ENCODE data around the gene MIAT. TPM values are rescaled to one million over a fixed set of nuclear protein-coding genes. Genes with fewer than 3 reads are reported as not detected.

The MIAT gene
- total RNA-seq, 1 experiment from 2014 or later, result 0.49 TPM

- ChIA-PET CTCF (interaction anchor here (0.6 kb wide), 1 partner anchor 280 kb away, joined by 3 read pairs; no protein-coding TSS in a partner anchor), POLR2A (no interaction called here)
- intact Hi-C loops (cut with micrococcal nuclease), result no loop called here
- Mint-ChIP-seq H3K36me3 (ENCODE audit: insufficient read depth, unreplicated experiment) (no peaks in the 10 kb centered on the region), H3K4me1 (ENCODE audit: insufficient read depth, unreplicated experiment) (no peaks in the 10 kb centered on the region), H3K27ac (ENCODE audit: low read depth, unreplicated experiment) (no peak within 1 kb of the TSS), H3K4me3 (ENCODE audit: unreplicated experiment) (no peak within 1 kb of the TSS), H3K9me3 (ENCODE audit: unreplicated experiment) (no peaks in the 10 kb centered on the region), H3K27me3 (ENCODE audit: insufficient read depth, unreplicated experiment) (peaks cover 32% of the 10 kb centered on the region)
- BruUV-seq (replicated peaks), result no TSS peak
- no peak for DNase-seq (ENCODE audit: unreplicated experiment)
- TF ChIP-seq, protein P1, sequence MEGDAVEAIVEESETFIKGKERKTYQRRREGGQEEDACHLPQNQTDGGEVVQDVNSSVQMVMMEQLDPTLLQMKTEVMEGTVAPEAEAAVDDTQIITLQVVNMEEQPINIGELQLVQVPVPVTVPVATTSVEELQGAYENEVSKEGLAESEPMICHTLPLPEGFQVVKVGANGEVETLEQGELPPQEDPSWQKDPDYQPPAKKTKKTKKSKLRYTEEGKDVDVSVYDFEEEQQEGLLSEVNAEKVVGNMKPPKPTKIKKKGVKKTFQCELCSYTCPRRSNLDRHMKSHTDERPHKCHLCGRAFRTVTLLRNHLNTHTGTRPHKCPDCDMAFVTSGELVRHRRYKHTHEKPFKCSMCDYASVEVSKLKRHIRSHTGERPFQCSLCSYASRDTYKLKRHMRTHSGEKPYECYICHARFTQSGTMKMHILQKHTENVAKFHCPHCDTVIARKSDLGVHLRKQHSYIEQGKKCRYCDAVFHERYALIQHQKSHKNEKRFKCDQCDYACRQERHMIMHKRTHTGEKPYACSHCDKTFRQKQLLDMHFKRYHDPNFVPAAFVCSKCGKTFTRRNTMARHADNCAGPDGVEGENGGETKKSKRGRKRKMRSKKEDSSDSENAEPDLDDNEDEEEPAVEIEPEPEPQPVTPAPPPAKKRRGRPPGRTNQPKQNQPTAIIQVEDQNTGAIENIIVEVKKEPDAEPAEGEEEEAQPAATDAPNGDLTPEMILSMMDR (IDR thresholded peaks at IDR 0.05; ENCODE audit: unreplicated experiment), result no peak
Observed at GRCh38 chr22:26617271-26618199, 39.9 kb upstream of the MIAT start, which contains the start of gene CRYBB1. Gene CRYBB1, minus strand, starts transcription at chr22:26618027. Its CDS starts 1,708 bp downstream, at chr22:26616319.

GRCh38 chr22:26618455-26618854 lies 38.9 kb upstream of the MIAT start:
- intact Hi-C loops (cut with micrococcal nuclease), result no loop called here
- TF ChIP-seq, protein P1 (IDR thresholded peaks at IDR 0.05; ENCODE audit: unreplicated experiment), result no peak
- Mint-ChIP-seq H3K9me3 (ENCODE audit: unreplicated experiment) (no peaks in the 10 kb centered on the region), H3K4me3 (ENCODE audit: unreplicated experiment) (no peak overlapping the region), H3K27me3 (ENCODE audit: insufficient read depth, unreplicated experiment) (peaks cover 23% of the 10 kb centered on the region), H3K36me3 (ENCODE audit: insufficient read depth, unreplicated experiment) (no peaks in the 10 kb centered on the region), H3K4me1 (ENCODE audit: insufficient read depth, unreplicated experiment) (no peaks in the 10 kb centered on the region), H3K27ac (ENCODE audit: low read depth, unreplicated experiment) (no peak overlapping the region)
- CTCF ChIA-PET, result no interaction called here
- POLR2A ChIA-PET, result no interaction called here
- DNase-seq (ENCODE audit: unreplicated experiment), result no peak
- no TSS peak for BruUV-seq (replicated peaks)

DNA sequence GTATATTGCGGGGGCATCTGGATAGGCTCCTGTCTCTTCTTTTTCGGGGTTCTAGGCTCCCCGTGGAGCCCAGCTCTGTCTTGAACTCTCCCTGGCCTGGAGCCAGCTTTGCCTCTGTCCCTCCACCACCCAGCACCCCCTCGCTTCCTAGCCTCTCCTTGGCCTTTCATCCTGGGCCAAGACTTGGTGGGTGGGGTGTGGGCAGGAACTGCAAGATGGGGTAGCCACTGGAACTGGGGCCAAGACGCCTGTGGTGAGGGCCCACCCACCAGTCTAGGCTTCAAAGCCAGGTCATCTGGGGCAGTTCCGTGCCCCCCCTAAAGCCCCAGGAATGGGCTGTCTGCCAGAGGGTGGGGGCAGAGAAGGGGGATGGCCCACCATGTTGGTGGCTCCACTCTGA lies 37.9 kb upstream of the MIAT start:
- no peak for DNase-seq (ENCODE audit: unreplicated experiment)
- intact Hi-C loops (cut with micrococcal nuclease), result no loop called here
- no peak overlapping the region for H3K27ac Mint-ChIP-seq (ENCODE audit: low read depth, unreplicated experiment)
- BruUV-seq (replicated peaks), result no TSS peak
- POLR2A ChIA-PET, result no interaction called here
- H3K27me3 Mint-ChIP-seq (ENCODE audit: insufficient read depth, unreplicated experiment), result peaks cover 13% of the 10 kb centered on the region
- CTCF ChIA-PET, result no interaction called here
- no peaks in the 10 kb centered on the region for H3K9me3 Mint-ChIP-seq (ENCODE audit: unreplicated experiment)
- H3K4me1 Mint-ChIP-seq (ENCODE audit: insufficient read depth, unreplicated experiment), result no peaks in the 10 kb centered on the region
- no peaks in the 10 kb centered on the region for H3K36me3 Mint-ChIP-seq (ENCODE audit: insufficient read depth, unreplicated experiment)
- TF ChIP-seq, protein P1 (IDR thresholded peaks at IDR 0.05; ENCODE audit: unreplicated experiment), result no peak
- H3K4me3 Mint-ChIP-seq (ENCODE audit: unreplicated experiment), result no peak overlapping the region

GRCh38 chr22:26620197-26620596 lies 37.2 kb upstream of the MIAT start:
- CTCF ChIA-PET, result interaction anchor here (1.2 kb wide), 1 partner anchor 259 kb away, joined by 3 read pairs; no protein-coding TSS in a partner anchor
- no peaks in the 10 kb centered on the region for H3K36me3 Mint-ChIP-seq (ENCODE audit: insufficient read depth, unreplicated experiment)
- no peak for DNase-seq (ENCODE audit: unreplicated experiment)
- no peaks in the 10 kb centered on the region for H3K9me3 Mint-ChIP-seq (ENCODE audit: unreplicated experiment)
- peaks cover 11% of the 10 kb centered on the region for H3K27me3 Mint-ChIP-seq (ENCODE audit: insufficient read depth, unreplicated experiment)
- TF ChIP-seq, protein P1 (IDR thresholded peaks at IDR 0.05; ENCODE audit: unreplicated experiment), result no peak
- H3K27ac Mint-ChIP-seq (ENCODE audit: low read depth, unreplicated experiment), result no peak overlapping the region
- H3K4me3 Mint-ChIP-seq (ENCODE audit: unreplicated experiment), result no peak overlapping the region
- intact Hi-C loops (cut with micrococcal nuclease), result no loop called here
- no peaks in the 10 kb centered on the region for H3K4me1 Mint-ChIP-seq (ENCODE audit: insufficient read depth, unreplicated experiment)
- POLR2A ChIA-PET, result no interaction called here
- no TSS peak for BruUV-seq (replicated peaks)

All from MCF 10A (cell line).